NK-92 treated with Interleukin-12 subunit alpha and Interleukin-12 subunit beta, amount 100 ng/mL, for 24 hours (cell line): ENCODE measurements around the gene VAMP1.
"Not testable (repeated sequence)": the region's sequence is repeated elsewhere in the genome, so short reads cannot be mapped to it uniquely, and the experiment has no call there.

Experiments
- DNase-seq: peaks from one replicate; lab custom pipeline; 2025; lab: John Stamatoyannopoulos, UW

VAMP1 gene

GRCh38 chr12:6469609-6470374 is 685 bp downstream of the VAMP1 start:
- DNase-seq = no peak

- no peak for DNase-seq
Observed at GRCh38 chr12:6469092-6469491, 1.4 kb downstream of the VAMP1 start.

DNA sequence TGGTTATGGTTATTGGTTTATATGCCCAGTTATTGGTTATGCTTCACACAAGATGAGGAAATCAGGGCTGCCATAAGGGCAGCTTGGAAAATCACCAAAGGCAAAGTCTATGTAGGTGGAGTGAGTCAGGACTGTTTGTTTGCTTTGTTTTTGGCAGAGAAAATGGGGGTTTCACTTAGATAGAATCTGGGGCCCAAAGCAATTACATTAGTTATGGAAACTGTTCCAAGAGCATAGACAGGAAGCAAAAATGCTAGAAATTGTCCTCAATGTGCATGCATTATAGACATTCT is 2.2 kb downstream of the VAMP1 start:
- no peak for DNase-seq

DNA sequence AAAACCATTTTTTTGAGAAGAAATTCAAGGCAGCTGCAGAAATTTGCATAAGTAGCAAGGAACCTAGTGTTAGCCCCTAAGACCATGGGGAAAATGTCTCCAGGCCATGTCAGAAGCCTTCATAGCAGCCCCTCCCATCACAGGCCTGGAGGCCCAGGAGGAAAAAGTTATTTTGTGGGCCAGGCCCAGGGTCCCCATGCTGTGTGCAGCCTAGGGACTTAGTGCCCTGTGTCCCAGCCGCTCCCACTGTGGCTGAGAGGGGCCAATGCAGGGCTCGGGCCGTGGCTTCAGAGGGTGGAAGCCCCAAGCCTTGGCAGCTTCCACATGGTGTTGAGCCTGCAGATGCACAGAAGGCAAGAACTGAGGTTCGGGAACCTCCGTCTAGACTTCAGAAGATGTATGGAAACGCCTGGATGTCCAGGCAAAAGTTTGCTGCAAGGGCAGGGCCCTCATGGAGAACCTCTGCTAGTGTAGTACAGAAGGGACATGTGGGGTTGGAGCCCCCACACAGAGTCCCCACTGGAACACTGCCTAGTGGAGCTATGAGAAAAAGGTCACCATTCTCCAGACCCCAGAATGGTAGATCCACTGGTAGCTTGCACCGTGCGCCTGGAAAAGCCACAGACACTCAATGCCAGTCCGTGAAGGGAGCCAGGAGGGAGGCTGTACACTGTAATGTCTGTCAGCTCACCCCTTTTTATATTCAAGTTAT is 2.8 kb downstream of the VAMP1 start:
- DNase-seq = not testable (repeated sequence)

GRCh38 chr12:6466751-6467150 is 3.7 kb downstream of the VAMP1 start:
- DNase-seq = not testable (repeated sequence)

GRCh38 chr12:6466184-6466573 is 4.3 kb downstream of the VAMP1 start:
- DNase-seq = no peak

DNA sequence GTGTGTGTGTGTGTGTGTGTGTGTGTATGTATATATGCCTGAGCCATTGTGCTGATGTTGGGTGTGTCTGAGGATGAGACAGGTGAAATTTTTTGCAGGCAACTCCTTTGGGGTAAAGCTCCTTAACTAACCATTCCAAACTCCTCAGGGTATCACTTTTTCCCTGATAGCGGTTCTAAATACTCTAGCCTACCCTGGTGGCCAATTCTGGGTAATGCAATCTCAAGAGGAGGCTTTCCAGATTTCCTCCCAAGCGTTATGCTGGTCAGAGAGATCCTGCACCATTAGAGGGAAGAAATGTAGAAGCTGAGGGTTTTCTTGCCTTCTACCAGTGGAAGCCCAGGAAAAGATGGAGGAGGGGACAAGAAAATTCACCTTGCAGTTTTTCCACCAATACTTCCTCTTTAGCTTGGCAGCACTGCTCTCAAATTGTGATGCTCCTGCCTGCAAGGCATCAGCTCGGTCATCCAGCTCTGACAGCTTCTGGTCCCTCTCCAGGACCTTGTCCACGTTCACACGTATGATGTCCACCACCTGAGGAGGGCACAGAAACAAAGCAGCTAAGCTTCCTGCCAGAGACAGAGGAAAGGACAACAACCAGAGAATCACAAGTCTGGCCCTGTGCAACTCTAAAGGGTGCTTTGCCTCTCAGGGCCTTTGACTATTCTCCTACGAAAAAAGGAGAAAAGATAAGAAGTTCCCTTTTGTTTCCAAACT is 4.9 kb downstream of the VAMP1 start:
- DNase-seq = no peak

GRCh38 chr12:6464531-6464930 is 5.9 kb downstream of the VAMP1 start:
- DNase-seq = no peak

- DNase-seq = no peak
Observed at GRCh38 chr12:6463858-6464257, 6.6 kb downstream of the VAMP1 start.

DNA sequence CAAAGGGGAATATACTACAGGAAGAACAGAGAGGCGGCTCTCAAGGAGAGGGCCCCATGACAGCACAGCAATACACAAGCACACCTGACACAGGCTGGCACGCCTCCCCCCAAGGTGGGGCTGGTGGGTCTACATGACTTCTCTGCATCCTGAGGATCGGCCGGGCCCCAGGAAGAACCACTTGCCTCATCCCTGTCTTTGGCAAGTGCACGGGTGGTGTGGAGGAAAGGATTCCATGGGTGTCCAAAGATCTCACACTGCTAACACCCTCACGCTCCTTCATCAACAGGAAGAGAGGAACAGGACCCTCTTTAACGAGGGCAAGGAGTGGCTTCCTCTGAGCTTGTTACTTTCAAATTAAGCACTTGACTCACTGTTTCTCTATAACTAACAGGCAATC is 7.3 kb downstream of the VAMP1 start:
- no peak for DNase-seq

DNA sequence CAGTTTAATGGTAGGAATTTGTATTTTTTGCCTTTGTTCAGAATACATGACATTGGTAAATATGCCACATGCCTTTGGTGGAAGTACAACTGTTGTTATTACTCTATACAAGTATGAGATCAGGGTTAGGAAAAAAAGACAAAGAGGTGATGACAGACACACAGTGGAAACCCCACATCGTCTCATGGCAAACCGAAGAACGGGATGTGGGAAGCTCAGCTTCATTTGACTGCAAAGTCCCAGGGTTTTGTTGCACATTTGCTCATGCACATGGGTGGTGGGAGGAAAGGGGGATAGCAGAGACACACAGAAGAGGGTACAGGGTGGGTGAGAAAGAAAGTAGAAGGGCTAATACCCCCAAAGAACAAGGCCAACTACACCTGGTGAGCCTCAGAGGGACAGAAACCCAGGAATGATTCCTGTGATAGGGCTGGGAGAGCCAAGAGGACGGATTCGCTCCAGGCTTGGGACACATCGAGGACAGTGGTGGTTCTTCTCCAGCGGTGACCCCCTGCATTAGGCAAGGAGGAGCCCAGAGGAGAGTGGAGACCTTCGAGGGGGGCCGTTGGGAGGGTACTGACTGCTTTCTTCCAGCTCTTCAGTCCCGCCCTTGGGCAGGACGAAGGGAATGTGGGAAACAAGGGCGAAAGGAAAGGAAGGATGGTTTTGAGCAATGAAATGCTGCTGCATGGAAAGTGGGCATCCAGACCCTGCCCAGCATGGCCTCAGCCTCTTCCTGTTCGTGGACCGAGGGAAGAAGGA is 8.1 kb downstream of the VAMP1 start:
- DNase-seq = no peak

GRCh38 chr12:6461401-6462233 is 8.9 kb downstream of the VAMP1 start:
- peak; percentile 71 for DNase-seq

- DNase-seq = no peak
Observed at GRCh38 chr12:6460751-6461371, 9.6 kb downstream of the VAMP1 start.

DNA sequence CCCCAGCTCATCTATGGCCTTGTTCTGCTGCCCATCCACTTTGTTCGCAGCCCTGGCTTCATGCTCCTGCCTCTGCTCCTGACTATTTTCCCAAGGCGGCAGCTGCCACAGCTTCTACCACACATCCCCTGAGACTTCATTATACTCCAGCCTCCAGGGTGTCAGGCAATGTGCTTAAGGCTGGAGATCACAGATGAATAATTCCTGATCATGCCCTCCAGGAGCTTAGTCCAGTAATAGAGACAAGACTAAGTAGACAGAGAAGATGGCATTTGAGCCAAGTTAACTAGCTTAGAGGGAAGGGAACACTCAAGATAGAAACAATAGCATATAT is 11.5 kb downstream of the VAMP1 start:
- DNase-seq = no peak

DNA sequence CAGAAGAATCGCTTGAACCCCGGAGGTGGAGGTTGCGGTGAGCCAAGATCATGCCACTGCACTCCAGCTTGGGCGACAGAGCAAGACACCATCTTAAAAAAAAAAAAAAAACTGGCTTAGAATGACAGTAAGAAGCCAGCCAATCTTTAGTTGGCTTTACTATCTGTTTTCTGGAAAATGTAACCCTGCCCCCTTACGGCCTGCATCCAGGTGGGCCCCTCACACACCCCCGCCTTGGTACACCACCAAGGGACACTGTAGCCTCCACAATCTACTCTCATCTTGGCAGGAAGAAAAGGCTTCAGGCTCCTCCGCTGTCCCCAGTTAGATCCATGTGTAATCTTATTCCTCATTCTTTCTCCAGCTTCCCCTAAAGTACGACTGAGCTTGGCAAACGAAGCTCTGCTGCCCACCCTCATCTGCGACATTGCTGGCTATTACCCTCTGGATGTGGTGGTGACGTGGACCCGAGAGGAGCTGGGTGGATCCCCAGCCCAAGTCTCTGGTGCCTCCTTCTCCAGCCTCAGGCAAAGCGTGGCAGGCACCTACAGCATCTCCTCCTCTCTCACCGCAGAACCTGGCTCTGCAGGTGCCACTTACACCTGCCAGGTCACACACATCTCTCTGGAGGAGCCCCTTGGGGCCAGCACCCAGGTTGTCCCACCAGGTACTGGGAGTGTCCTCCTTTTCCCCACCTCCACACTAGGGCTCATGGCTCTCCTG is 12.0 kb downstream of the VAMP1 start:
- DNase-seq = no peak

DNA sequence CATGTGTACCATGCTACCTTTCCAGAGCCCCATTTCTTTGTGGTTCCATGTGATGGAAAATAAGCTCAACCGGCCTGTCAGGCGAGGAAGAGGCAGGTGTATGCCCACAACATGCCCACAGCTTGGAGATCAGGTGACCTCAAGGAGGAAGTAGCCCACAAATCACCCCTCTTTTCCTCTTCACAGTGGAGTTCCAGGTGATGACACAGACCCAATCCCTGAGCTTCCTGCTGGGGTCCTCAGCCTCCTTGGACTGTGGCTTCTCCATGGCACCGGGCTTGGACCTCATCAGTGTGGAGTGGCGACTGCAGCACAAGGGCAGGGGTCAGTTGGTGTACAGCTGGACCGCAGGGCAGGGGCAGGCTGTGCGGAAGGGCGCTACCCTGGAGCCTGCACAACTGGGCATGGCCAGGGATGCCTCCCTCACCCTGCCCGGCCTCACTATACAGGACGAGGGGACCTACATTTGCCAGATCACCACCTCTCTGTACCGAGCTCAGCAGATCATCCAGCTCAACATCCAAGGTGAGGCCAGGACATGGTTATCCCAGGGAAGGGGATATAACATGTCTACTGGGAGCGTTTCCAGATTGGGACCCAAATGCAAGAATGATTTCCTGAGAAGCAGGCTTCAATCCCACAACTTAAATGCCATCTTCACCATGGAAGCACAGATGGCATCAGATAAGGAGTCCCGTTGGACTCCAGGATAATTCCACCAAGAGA is 13.1 kb downstream of the VAMP1 start:
- no peak for DNase-seq

DNA sequence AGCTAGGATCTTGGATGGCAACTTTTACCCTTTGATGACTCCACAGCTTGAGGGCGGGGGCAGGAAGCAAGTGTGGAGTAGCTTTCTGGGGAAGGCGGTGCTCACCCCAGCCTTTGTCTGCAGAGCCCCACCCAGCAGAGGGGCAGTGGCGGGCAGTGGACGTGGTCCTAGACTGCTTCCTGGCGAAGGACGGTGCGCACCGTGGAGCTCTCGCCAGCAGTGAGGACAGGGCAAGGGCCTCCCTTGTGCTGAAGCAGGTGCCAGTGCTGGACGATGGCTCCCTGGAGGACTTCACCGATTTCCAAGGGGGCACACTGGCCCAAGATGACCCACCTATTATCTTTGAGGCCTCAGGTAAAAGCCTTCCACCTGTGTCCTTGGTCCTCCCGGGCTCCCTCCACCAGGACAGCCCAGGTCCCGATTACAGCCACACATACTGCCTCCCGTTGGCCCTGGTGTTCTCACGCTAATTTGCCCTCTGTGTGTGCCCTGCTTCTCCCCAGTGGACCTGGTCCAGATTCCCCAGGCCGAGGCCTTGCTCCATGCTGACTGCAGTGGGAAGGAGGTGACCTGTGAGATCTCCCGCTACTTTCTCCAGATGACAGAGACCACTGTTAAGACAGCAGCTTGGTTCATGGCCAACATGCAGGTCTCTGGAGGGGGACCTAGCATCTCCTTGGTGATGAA is 17.4 kb downstream of the VAMP1 start:
- DNase-seq = no peak

DNA sequence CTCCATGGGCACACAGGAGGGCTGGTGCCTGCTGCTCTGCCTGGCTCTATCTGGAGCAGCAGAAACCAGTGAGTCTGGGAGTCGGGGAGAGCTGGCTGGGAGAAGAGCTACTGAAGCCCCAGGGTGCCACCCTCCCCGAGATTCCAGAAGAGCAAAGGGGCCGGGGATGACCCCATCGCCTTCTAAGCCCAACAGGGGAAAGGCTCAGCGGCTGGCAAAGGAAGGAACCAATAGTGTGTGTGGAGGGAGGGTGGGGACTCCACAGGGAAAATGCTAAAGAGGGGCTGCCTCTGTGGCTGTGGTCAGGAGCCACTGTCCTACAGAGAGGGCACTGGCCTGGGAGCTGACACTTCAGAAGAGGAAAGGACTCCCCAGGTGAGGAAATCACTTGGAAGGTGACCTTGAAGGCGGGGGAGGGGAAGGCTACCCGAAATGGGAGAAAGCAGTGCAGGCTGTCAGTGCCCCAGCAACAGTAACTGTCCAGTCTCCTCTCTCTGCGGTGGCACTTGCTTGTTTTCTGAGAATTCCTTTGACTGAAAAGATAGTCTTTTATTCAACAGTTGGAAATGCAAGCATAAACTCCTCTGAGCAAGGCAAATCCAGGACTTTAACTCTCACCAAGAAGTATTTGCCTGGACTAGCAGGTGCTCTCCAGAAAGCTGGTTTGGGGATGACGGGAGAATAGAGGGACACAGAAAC is 18.1 kb downstream of the VAMP1 start:
- DNase-seq = no peak
